Neutrophil (primary cell): ENCODE results near the gene SAMD9L.

Experiments used
- H3K27ac ChIP-seq: fragments of 200-600 bp; sonication (generic); 2 replicates; pipeline ENCODE4 v1.5.1; 2016; ENCODE audit warnings: mild to moderate bottlenecking, moderate library complexity
- H3K27me3 ChIP-seq: fragments of 200-600 bp; sonication (generic); 2 replicates; pipeline ENCODE4 v1.6.0; 2016; ENCODE audit warnings: mild to moderate bottlenecking
- H3K36me3 ChIP-seq: fragments of 200-600 bp; sonication (generic); 2 replicates; pipeline ENCODE4 v1.5.1; 2017
- H3K4me1 ChIP-seq, 2 experiments: fragments of 200-600 bp in 1 of 2; sonication (generic) in 1 of 2; 1 replicate in 1 of 2; 2 replicates in 1 of 2; pipeline versions ENCODE4 v1.5.1 to v1.6.1; 2013 to 2016; ENCODE audit warnings: low read depth in 1 of 2, low read length in 1 of 2, mild to moderate bottlenecking in 1 of 2, moderate library complexity in 1 of 2; ENCODE audit not compliant: control insufficient read depth in 1 of 2, insufficient read depth in 1 of 2
- H3K4me3 ChIP-seq, 2 experiments: fragments of 200-600 bp in 1 of 2; sonication (generic) in 1 of 2; 1 replicate in 1 of 2; 2 replicates in 1 of 2; pipeline ENCODE4 v1.5.1; 2013 to 2016; ENCODE audit warnings: low read depth in 1 of 2, low read length in 1 of 2, mild to moderate bottlenecking in 1 of 2, moderate library complexity in 1 of 2
- H3K9me3 ChIP-seq: fragments of 200-600 bp; sonication (generic); 2 replicates; pipeline ENCODE4 v1.5.1; 2016
- CTCF ChIP-seq: fragments of 200-600 bp; sonication (generic); IDR thresholded peaks from 2 replicates; pipeline ENCODE4 v1.5.1; 2016; ENCODE audit warnings: antibody characterized with exemption

The SAMD9L gene

GRCh38 chr7:93119191-93119905, 28.8 kb downstream of the SAMD9L start:
- no peak for TF ChIP-seq CTCF
- no peak overlapping the region for H3K4me3 ChIP-seq
- H3K27ac ChIP-seq: peak overlapping the region; percentile 92
- H3K27me3 ChIP-seq: no peaks in the 10 kb centered on the region
- peaks cover 25 to 32% of the 10 kb centered on the region in 2 experiments for H3K4me1 ChIP-seq
- no peaks in the 10 kb centered on the region for H3K36me3 ChIP-seq
- no peaks in the 10 kb centered on the region for H3K9me3 ChIP-seq

DNA sequence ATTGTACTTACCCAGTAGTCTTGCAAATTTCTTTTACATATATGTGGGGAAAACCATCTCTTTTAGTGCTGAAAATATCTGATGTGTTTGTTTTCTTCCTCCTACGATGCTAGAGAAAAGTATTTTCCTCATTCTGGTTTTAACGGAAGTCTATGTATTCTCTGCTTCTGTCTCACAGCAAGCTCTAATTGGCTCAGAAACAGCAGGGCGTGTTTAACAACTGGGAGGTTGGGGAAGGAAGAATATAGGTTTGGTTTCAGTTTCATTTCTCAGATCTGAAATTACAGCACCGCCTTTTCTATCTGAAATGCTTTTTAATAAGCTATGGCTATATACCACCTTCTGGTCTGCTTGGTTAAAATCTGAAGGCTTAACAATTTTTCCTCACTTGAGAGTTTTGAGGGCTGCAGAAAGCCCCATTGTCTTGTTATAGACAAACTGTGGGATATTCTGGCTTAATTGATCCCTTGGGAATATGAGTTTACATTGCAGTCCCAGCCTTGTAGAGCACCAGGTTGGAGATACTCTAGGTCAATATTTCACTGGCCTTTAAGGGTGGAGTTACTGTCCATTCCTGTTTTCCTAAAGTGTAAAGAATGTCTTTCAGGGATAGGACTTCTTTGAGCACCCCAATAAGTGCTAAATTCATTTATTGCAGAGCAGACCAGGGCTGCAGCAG, 30.2 kb downstream of the SAMD9L start, which contains the start of gene SAMD9:
Gene SAMD9 (minus strand): TSS at position 128 of the 679 bp plus-strand sequence. CDS start 11,882 bp downstream, outside the sequence.
- H3K36me3 ChIP-seq: peaks cover 4% of the 10 kb centered on the region
- no peaks in the 10 kb centered on the region for H3K9me3 ChIP-seq
- H3K27me3 ChIP-seq: no peaks in the 10 kb centered on the region
- peak; percentile 22 for TF ChIP-seq CTCF
- H3K27ac ChIP-seq: peak within 1 kb of the TSS; percentile 92
- H3K4me1 ChIP-seq: peaks cover 25 to 32% of the 10 kb centered on the region in 2 experiments
- peak within 1 kb of the TSS; percentile 64 to 72 for H3K4me3 ChIP-seq

- Histone ChIP-seq H3K4me3 (peak overlapping the region; percentile 64 to 72), H3K27ac (peak overlapping the region; percentile 92), H3K27me3 (no peaks in the 10 kb centered on the region), H3K4me1 (peaks cover 25 to 32% of the 10 kb centered on the region in 2 experiments), H3K36me3 (peaks cover 4% of the 10 kb centered on the region), H3K9me3 (no peaks in the 10 kb centered on the region)
- TF ChIP-seq CTCF: no peak
Observed at GRCh38 chr7:93117327-93117726, 30.9 kb downstream of the SAMD9L start.

GRCh38 chr7:93115796-93116195, 32.4 kb downstream of the SAMD9L start:
- no peaks in the 10 kb centered on the region for H3K9me3 ChIP-seq
- peak overlapping the region in 1 of 2 experiments; percentile 72 for H3K4me3 ChIP-seq
- peaks cover 25 to 32% of the 10 kb centered on the region in 2 experiments for H3K4me1 ChIP-seq
- no peak for TF ChIP-seq CTCF
- no peak overlapping the region for H3K27ac ChIP-seq
- H3K27me3 ChIP-seq: no peaks in the 10 kb centered on the region
- H3K36me3 ChIP-seq: peaks cover 4% of the 10 kb centered on the region

GRCh38 chr7:93108003-93108402, 40.2 kb downstream of the SAMD9L start:
- no peak for TF ChIP-seq CTCF
- Histone ChIP-seq H3K36me3 (peaks cover 43% of the 10 kb centered on the region), H3K4me3 (no peak overlapping the region), H3K27me3 (no peaks in the 10 kb centered on the region), H3K4me1 (no peaks in the 10 kb centered on the region), H3K27ac (no peak overlapping the region), H3K9me3 (peaks cover 24% of the 10 kb centered on the region)
